GM19467 (cell line): Measurements from ENCODE around the gene FMNL1.

Experiments used
- ATAC-seq: cut with Tn5 transposase; IDR thresholded peaks from one replicate; pipeline ENCODE4 v1.9.1; 2021; ENCODE audit warnings: mild to moderate bottlenecking, moderate library complexity; ENCODE audit not compliant: unreplicated experiment

FMNL1 gene

GRCh38 chr17:45256114-45256966 is 34.7 kb downstream of the FMNL1 start:
- ATAC-seq = no peak

- no peak for ATAC-seq
These were observed 35.4 kb downstream of the FMNL1 start for GRCh38 chr17:45257115-45257514.

- ATAC-seq = no peak
These were observed 37.3 kb downstream of the FMNL1 start for GRCh38 chr17:45258981-45259380.

DNA sequence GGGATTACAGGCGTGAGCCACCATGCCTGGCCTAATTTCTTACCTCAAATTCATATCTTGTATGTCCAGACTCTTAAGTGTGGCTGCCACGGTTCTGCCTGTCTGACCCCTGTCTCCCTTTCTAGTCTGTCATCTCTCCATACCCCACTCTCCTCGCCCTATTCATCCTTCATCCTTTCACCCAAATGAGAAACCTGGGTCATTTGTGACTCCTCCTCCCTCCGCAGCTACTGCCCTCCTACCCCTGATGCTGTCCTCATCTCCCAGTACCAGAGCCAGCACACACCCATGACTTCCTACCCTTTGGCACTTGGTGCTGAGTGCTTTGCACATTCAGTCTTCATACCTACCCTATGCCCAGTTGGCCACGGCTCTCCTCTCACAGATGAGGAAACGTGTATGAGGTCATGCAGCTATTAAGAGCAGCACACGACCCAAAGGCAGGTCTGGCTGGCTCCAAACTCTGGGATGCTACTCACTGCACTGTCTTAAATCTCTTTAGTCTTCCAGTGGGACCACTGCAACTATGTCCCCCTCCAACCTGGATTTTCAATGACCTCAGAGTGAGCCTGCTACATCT is 38.6 kb downstream of the FMNL1 start:
- no peak for ATAC-seq

DNA sequence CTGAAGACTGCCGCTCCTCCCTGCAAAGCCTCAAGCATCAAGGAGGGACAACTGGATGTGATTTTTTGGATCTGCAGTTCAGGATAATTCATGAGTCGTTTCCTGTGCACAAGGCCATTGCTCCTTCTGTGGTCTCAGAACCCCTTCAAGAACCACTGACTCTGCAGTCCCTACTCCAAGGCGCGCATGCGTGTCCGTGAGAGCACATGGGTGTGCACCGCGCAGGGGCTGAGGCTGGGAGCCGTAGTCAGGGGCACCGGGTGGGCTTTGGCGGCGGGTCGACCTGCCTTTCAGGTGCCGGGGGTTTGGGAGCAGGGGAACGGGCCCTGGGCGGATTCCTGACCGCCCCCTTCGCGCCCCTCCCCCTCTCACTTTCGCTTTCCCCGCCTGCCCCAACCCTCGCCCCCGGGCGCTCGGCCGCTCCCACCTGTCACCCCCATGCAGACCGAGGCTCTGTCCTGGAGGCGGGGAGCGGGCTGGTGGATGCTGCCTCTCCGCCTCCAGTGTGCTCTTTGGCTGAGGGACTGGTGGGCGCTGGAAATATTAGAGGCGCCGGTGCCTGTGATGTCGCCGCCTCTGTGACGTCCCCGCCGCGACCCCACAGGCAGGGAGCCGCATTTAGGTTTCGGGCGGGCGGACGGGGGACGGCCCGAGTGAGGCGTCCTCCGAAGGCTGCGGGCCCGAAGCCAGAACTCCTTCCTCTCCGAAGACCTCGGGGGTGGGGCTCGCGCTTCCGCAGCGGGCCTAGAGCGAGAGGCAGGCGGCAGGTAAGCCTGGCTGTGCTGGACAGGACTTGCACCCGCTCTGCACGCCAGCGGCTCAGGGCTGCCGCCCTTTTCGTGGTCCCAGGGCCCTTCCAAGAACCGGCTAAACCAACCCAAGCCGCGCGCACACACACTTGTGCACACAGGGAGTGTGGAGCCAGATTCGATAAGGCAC is 40.2 kb downstream of the FMNL1 start, which contains the start of gene SPATA32:
TSS of gene SPATA32 (minus strand) at position 518 of the 939 bp plus-strand sequence. CDS start at position 440, 78 bp downstream.
- no peak for ATAC-seq

GRCh38 chr17:45262516-45263476 is 41.1 kb downstream of the FMNL1 start:
- ATAC-seq = no peak

- ATAC-seq = no peak
These were observed 41.8 kb downstream of the FMNL1 start for GRCh38 chr17:45263477-45263860.

GRCh38 chr17:45264430-45264829 is 42.7 kb downstream of the FMNL1 start:
- no peak for ATAC-seq

DNA sequence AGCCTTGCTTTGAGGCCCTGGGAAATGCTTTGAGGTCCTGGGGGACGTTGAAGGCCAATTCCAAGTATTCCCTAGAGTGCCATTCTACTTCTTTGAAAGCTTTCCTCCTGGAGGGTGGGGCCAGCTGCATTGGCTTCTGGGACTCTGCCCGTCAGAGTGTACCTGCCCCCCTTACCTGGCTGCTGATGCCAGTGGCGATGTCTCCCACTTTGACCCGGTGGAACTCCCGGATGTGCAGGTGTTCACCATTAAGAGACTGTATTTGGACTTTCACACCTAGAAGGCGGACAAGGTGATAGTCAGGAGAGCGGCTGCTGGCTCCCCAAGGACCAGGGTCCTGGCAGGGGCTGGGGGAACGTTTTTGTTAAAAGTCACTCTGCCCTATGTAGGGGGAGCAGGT is 43.3 kb downstream of the FMNL1 start:
- no peak for ATAC-seq

- no peak for ATAC-seq
These were observed 44.1 kb downstream of the FMNL1 start for GRCh38 chr17:45265821-45266220.

DNA sequence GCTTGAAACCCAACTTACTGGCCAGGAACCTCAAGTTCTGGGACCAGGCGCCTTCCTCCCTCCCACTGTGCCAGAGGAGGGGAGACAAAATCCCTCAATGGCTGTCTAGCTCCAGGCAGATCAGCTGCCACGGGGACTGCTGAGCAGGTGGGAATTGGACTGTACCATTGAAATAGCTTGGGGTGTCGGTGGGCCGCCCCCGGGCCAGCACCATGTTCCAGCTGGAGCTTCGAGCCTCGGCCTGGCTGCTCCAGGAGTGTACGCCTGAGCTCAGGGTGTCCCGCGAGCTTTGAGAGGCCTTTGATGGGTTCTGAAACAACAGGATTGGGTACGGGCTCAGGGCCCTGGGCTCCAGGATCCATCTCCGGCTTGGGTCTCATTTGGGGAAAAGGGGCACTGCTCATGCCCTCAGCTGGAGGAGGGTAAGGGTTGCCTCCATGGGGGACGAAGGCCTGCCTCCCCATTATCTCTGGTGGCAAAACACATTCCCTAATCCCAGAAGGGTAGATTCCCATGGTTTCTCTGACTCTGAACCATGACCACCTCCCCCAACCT is 44.8 kb downstream of the FMNL1 start:
- no peak for ATAC-seq

DNA sequence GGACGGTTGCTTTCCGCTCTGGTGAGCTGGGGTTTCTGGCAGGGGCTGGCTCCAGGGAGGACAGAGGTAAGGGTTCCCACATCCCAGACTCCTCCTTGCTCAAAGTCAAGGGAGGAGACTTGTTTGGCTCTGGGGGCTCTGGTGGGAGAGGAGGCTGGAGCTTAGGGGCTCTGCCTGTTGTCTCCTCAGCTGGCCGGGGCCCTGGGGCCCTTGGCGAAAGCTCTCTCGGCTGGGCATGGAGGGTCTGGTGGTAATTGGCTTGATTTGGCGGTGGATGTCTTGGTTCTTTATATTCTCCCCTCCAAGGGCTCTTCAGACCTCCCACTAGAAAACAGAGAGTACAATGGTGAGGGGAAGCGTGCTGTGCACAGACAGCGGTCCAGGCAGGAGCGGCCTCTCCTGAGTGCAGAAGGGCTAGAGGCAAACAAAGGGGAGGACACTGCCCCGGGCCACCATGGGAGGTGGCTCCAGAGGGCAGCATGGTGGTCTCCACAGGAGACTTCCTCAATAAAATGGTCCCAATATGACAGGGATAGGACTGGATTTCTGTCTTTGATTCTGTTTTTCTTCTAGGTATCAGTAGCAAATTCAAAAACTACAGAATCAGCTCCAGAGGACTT is 45.9 kb downstream of the FMNL1 start:
- no peak for ATAC-seq

- ATAC-seq = no peak
These were observed 48.2 kb downstream of the FMNL1 start for GRCh38 chr17:45269912-45270311.

DNA sequence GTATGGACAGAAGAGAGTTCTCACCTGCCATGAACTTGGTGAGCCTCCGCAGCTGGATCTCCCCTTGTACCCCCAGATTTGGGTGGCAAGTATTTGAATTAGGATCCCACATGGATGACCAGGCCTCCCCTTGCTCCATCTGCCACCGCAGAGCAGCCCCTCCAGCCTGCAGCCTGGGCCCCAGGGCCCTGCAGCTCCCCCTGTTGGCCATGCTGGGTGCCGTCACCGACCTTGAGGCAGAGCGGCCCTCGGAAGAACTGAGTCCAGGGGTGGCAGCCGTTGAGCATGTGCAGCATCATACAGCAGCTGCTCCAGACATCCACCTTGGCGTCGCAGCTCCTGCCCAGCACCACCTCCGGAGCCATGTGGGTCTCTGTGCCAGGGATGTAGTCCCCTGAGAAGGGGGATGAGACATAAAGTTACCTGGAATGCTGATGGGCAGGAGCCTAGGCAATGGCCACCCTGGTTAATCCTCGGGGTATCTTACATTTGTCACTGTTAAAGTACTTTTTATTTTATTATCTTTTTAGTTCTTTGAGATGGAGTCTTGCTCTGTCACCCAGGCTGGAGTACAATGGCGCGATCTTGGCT is 49.2 kb downstream of the FMNL1 start:
- ATAC-seq = no peak

DNA sequence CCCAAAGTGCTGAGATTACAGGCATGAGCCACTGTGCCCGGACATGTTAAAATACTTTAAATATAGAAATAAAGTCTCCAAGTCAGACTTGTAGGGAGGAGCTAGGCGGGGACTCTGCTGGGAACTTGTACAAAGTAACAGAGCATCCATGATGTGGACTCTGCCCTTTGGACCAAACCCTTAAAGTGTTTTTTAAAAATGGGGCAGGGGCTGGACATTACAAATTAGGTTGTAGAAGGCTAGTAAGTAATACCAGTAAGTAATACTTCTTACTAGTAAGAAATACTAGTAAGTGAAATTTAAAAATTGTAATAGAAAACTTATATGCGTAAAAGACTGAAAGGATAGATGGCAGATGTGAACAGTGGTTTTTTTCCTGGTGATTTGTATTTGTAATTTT is 49.9 kb downstream of the FMNL1 start:
- no peak for ATAC-seq

DNA sequence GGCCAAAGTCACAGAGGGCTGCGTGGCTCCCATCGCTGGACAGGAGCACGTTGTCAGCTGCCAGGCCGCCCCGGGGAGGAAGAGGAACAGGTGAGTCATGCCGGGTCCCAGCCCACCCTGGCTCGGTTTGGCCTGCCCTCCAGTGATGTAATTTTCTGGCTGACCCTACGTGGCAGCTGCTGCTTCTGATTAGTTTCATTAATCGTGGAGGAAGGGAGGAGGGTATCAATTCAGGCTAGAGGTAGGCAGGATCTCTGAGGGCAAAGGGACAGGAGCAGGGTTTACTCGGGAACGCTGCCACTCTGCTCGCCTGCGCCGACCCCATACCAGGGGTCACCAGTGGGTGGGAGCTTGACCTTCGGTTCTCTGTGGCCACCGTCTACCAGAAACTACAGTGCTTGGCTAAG is 51.9 kb downstream of the FMNL1 start:
- ATAC-seq = no peak

DNA sequence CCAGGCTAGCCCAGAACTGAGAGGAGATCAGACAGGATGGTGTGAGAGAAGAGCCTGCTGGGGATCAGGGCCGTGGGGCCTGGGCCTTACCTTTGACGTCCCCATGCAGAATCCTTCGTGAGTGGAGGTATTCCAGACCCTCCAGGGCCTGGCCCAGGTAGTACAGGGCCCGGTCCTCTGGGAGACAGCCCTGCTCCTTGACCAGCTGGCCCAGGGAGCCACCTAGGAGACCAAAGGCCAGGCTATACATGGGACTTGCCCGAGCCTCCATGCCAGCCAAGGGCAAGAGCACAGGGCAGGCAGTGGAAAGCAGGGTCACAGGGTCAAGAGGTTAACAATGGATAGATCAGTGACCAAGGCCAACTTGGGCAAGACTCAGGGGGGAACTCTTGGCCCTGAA is 52.3 kb downstream of the FMNL1 start:
- no peak for ATAC-seq

DNA sequence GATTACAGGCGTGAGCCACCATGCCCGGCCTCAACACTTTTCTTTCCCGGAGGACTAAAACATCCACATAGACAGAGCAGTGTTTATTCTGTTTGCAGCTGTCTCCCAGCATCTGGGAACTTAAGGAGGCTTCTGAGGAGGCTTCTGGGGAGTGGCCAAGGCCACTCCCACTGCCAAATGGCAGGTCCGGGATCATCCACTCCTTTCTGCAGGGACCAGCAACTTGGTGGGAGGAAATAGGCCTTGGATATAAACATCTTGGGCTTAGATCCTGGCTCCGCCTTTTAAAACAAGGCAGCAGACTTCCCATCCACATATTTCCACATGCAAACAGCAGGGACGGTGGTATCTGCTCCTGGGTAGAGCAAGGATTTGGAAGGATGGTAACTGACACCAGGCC is 54.3 kb downstream of the FMNL1 start:
- no peak for ATAC-seq

DNA sequence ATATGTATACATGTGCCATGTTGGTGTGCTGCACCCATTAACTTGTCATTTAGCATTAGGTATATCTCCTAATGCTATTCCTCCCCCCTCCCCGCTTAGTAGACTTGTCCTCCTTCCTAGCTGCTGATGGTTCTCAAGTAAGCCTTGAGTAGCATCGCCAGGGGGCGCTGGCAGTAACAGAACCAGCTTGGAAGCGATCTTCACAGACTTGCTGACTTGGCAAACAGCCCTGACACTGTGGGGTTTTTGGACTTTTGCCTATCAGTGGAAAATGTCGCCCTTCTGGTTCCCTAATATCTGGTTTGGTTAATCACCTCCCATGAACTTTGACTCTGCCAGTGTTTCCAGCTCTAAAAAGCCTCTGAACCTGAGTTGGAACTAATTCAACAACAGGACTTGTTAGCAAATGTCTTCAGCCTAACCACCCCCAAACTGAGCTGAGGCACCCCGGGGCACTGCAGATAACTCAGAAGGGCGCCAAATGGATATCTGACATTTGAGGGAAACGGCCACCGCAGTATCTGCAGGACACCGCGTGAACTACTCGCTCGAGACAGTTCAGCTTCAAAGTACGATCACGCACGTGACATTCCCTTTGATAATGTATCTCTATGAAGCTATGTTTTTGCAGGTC is 55.6 kb downstream of the FMNL1 start:
- no peak for ATAC-seq
